HepG2 (cell line): ENCODE measurements around the gene UQCR11. TPM values are rescaled to one million over a fixed set of nuclear protein-coding genes. Genes with fewer than 3 reads are reported as not detected.

ENCODE experiments used
- FIP1L1 ChIP-seq: fragments of 200-400 bp; formaldehyde crosslinking; IDR thresholded peaks from 2 replicates; pipeline ENCODE4 v1.6.1; 2018; ENCODE audit warnings: low read depth, mild to moderate bottlenecking, low read length, moderate library complexity, borderline replicate concordance; ENCODE audit not compliant: insufficient read depth
- GATA4 ChIP-seq: sonication (generic); IDR thresholded peaks from 2 replicates; pipeline ENCODE4 v1.6.1; 2016; ENCODE audit warnings: antibody characterized with exemption, low read depth, borderline replicate concordance
- HHEX ChIP-seq: IDR thresholded peaks from 2 replicates; pipeline ENCODE4 v1.6.1; 2016; ENCODE audit warnings: control low read depth
- IRF2 ChIP-seq: IDR thresholded peaks from 2 replicates; pipeline ENCODE4 v1.6.1; 2018; ENCODE audit warnings: missing genetic modification reagents, missing compliant biosample characterization
- JUNB ChIP-seq: sonication (generic); formaldehyde crosslinking; IDR thresholded peaks from 2 replicates; pipeline ENCODE4 v1.8.0; 2022; ENCODE audit warnings: missing genetic modification reagents, mild to moderate bottlenecking, borderline replicate concordance
- KLF9 ChIP-seq: IDR thresholded peaks from 2 replicates; pipeline ENCODE4 v1.6.1; 2016; ENCODE audit warnings: low read depth
- PAX8 ChIP-seq: sonication (generic); formaldehyde crosslinking; IDR thresholded peaks from 2 replicates; pipeline ENCODE4 v1.8.0; 2022; ENCODE audit warnings: mild to moderate bottlenecking, missing genetic modification reagents, borderline replicate concordance
- PLRG1 ChIP-seq: fragments of 450-650 bp; conservative IDR thresholded peaks from 2 replicates; pipeline ENCODE4 v1.6.1; 2016
- RFX1 ChIP-seq: fragments of 450-650 bp; IDR thresholded peaks from 2 replicates; pipeline ENCODE4 v1.6.1; 2017
- SALL2 ChIP-seq: sonication (generic); formaldehyde crosslinking; IDR thresholded peaks from 2 replicates; pipeline ENCODE4 v1.8.1; 2023; ENCODE audit warnings: mild to moderate bottlenecking, missing genetic modification reagents, inconsistent platforms
- SKI ChIP-seq: fragments of 450-650 bp; IDR thresholded peaks from one replicate; pipeline ENCODE4 v1.6.1; 2018; ENCODE audit warnings: mild to moderate bottlenecking; ENCODE audit not compliant: partially characterized antibody
- STAT5B ChIP-seq: sonication (generic); formaldehyde crosslinking; IDR thresholded peaks from 2 replicates; pipeline ENCODE4 v1.4.0; 2020; ENCODE audit warnings: missing genetic modification reagents
- TMF1 ChIP-seq: sonication (generic); formaldehyde crosslinking; IDR thresholded peaks from 2 replicates; pipeline ENCODE4 v1.8.1; 2022; ENCODE audit warnings: low read depth, missing genetic modification reagents
- ZNF180 ChIP-seq: sonication (generic); formaldehyde crosslinking; IDR thresholded peaks from 2 replicates; pipeline ENCODE4 v1.4.0; 2020; ENCODE audit warnings: low read depth, missing genetic modification reagents, borderline replicate concordance
- ZNF296 ChIP-seq: sonication (generic); formaldehyde crosslinking; conservative IDR thresholded peaks from 2 replicates; pipeline ENCODE4 v1.5.0; 2020; ENCODE audit warnings: mild to moderate bottlenecking, missing genetic modification reagents
- ZNF44 ChIP-seq: sonication (generic); formaldehyde crosslinking; IDR thresholded peaks from 2 replicates; pipeline ENCODE4 v1.5.1; 2020; ENCODE audit warnings: mild to moderate bottlenecking, missing genetic modification reagents
- ZNF460 ChIP-seq: sonication (generic); formaldehyde crosslinking; IDR thresholded peaks from 2 replicates; pipeline ENCODE4 v1.5.1; 2020; ENCODE audit warnings: missing genetic modification reagents, mild to moderate bottlenecking, borderline replicate concordance
- ZNF496 ChIP-seq: sonication (generic); formaldehyde crosslinking; IDR thresholded peaks from 2 replicates; pipeline ENCODE4 v1.8.1; 2023; ENCODE audit warnings: mild to moderate bottlenecking, moderate library complexity, missing genetic modification reagents; ENCODE audit not compliant: insufficient replicate concordance
- ZNF546 ChIP-seq: sonication (generic); formaldehyde crosslinking; conservative IDR thresholded peaks from 2 replicates; pipeline ENCODE4 v1.8.1; 2023; ENCODE audit warnings: mild to moderate bottlenecking, missing genetic modification reagents
- ZNF652 ChIP-seq: IDR thresholded peaks from 2 replicates; pipeline ENCODE4 v1.6.1; 2016; ENCODE audit warnings: low read depth, borderline replicate concordance
- ZNF878 ChIP-seq: sonication (generic); formaldehyde crosslinking; IDR thresholded peaks from 2 replicates; pipeline ENCODE4 v1.8.1; 2023; ENCODE audit warnings: mild to moderate bottlenecking, missing genetic modification reagents, moderate library complexity
- polyA plus RNA-seq, 8 experiments: library from polyadenylated mRNA; depleted of rRNA in 3 of 8; stranded (reverse) in 7 of 8; unstranded in 1 of 8; fragments of >200 nt; fragmentation: Illumina TruSeq in 4 of 8; extraction: Trizol in 4 of 8; gene quantifications; 2 replicates each; pipeline versions ENCODE4 v1.2.1 to v1.2.3, GENCODE V29; 2011 to 2016; ENCODE audit warnings: low read depth in 4 of 8, missing spikeins in 1 of 8, mixed read lengths in 1 of 8; ENCODE audit not compliant: insufficient read depth in 1 of 8
- total RNA-seq, 5 experiments: library from RNA; depleted of rRNA; stranded (reverse); fragments of >200 nt; fragmentation: Illumina TruSeq; extraction: Trizol; gene quantifications; 2 replicates each; pipeline ENCODE4 v1.2.3, GENCODE V29; 2016; ENCODE audit warnings: low read depth in 1 of 5
- TF ChIP-seq, protein P1 (sequence below): sonication (generic); formaldehyde crosslinking; IDR thresholded peaks from 2 replicates; pipeline ENCODE4 v1.4.0; 2020; ENCODE audit warnings: missing genetic modification reagents
- TF ChIP-seq, protein P2 (sequence below): IDR thresholded peaks from 2 replicates; pipeline ENCODE4 v1.6.1; 2018; ENCODE audit warnings: missing genetic modification reagents, mild to moderate bottlenecking, missing compliant biosample characterization
- TF ChIP-seq, protein P3 (sequence below): IDR thresholded peaks from 2 replicates; pipeline ENCODE4 v1.6.1; 2016; ENCODE audit warnings: mild to moderate bottlenecking, missing biosample characterization, missing genetic modification reagents
- TF ChIP-seq, protein P4 (sequence below): sonication (generic); formaldehyde crosslinking; IDR thresholded peaks from 2 replicates; pipeline ENCODE4 v1.4.0; 2020; ENCODE audit warnings: missing genetic modification reagents, borderline replicate concordance

UQCR11 gene
- total and polyA plus RNA-seq, 2 of the 13 experiments (the other 11 are each of a cell fraction or from before 2014, with no cell fraction given) = 125 to 214 TPM

DNA sequence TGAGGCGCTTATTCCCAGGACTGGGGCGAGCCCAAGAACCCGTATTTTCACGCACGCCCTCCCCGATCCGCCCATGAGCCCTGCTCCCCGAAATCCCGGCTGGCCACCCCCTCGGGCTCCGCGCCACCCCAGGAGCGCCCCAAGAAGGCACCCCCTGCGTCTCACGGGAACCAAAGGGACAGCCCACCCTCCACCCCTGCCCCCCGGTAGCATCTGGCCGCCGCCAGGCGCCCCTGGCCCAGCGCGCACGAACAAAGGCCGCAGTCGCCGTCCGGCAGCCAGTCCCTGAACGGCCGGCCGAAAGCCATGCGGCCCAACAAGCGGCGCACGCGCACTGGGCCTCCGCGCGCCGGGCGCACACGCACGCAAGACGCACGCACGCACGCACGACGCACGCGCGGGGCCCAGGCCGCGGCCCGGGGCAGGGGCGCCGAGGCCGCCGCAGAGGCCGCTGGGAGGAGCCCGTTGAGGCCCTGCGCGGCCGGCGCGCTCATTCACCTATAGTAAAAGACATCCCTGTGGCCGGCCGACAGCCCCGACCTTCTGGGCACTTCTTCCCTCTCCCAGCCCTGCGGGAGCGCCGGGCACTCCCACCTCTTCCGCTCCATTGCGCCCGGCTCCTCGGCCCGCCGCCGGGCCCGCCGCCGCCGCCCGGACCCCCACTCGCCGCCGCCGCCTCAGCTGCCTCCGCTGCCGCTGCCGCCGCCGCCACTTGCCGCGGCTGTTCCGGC, 13.1 kb downstream of the UQCR11 start (continued):
- TF ChIP-seq SALL2 (peak; percentile 80; the same call in 1 of the 2 replicates), HHEX (no peak), ZNF44 (CRISPR knock-in tag) (peak; percentile 67; the same call in 1 of the 2 replicates), IRF2 (CRISPR knock-in tag) (no peak), ZNF546 (CRISPR knock-in tag) (no peak), ZNF296 (CRISPR knock-in tag) (no peak), ZNF878 (CRISPR knock-in tag) (no peak), PAX8 (CRISPR knock-in tag) (peak; percentile 87; the same call in 1 of the 2 replicates), ZNF496 (no peak), STAT5B (CRISPR knock-in tag) (0 out of 2 replicates have a peak, but pooled peaks have one; percentile 6), ZNF180 (CRISPR knock-in tag) (no peak), GATA4 (no peak), ZNF460 (CRISPR knock-in tag) (no peak), SKI (no peak), TMF1 (CRISPR knock-in tag) (peak; percentile 91; the same call in 1 of the 2 replicates), RFX1 (no peak), JUNB (CRISPR knock-in tag) (no peak), ZNF652 (CRISPR knock-in tag) (no peak), FIP1L1 (no peak), PLRG1 (no peak), KLF9 (no peak)
- TF ChIP-seq, protein P1, sequence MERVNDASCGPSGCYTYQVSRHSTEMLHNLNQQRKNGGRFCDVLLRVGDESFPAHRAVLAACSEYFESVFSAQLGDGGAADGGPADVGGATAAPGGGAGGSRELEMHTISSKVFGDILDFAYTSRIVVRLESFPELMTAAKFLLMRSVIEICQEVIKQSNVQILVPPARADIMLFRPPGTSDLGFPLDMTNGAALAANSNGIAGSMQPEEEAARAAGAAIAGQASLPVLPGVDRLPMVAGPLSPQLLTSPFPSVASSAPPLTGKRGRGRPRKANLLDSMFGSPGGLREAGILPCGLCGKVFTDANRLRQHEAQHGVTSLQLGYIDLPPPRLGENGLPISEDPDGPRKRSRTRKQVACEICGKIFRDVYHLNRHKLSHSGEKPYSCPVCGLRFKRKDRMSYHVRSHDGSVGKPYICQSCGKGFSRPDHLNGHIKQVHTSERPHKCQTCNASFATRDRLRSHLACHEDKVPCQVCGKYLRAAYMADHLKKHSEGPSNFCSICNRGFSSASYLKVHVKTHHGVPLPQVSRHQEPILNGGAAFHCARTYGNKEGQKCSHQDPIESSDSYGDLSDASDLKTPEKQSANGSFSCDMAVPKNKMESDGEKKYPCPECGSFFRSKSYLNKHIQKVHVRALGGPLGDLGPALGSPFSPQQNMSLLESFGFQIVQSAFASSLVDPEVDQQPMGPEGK (CRISPR knock-in tag) = no peak; the same call in 1 of the 2 replicates
- TF ChIP-seq, protein P2, sequence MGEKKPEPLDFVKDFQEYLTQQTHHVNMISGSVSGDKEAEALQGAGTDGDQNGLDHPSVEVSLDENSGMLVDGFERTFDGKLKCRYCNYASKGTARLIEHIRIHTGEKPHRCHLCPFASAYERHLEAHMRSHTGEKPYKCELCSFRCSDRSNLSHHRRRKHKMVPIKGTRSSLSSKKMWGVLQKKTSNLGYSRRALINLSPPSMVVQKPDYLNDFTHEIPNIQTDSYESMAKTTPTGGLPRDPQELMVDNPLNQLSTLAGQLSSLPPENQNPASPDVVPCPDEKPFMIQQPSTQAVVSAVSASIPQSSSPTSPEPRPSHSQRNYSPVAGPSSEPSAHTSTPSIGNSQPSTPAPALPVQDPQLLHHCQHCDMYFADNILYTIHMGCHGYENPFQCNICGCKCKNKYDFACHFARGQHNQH (CRISPR knock-in tag) = 0 out of 2 replicates have a peak, but pooled peaks have one; percentile 57
- TF ChIP-seq, protein P3, sequence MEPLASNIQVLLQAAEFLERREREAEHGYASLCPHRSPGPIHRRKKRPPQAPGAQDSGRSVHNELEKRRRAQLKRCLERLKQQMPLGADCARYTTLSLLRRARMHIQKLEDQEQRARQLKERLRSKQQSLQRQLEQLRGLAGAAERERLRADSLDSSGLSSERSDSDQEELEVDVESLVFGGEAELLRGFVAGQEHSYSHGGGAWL (CRISPR knock-in tag) = peak; percentile 77; the same call in 1 of the 2 replicates
- TF ChIP-seq, protein P4, sequence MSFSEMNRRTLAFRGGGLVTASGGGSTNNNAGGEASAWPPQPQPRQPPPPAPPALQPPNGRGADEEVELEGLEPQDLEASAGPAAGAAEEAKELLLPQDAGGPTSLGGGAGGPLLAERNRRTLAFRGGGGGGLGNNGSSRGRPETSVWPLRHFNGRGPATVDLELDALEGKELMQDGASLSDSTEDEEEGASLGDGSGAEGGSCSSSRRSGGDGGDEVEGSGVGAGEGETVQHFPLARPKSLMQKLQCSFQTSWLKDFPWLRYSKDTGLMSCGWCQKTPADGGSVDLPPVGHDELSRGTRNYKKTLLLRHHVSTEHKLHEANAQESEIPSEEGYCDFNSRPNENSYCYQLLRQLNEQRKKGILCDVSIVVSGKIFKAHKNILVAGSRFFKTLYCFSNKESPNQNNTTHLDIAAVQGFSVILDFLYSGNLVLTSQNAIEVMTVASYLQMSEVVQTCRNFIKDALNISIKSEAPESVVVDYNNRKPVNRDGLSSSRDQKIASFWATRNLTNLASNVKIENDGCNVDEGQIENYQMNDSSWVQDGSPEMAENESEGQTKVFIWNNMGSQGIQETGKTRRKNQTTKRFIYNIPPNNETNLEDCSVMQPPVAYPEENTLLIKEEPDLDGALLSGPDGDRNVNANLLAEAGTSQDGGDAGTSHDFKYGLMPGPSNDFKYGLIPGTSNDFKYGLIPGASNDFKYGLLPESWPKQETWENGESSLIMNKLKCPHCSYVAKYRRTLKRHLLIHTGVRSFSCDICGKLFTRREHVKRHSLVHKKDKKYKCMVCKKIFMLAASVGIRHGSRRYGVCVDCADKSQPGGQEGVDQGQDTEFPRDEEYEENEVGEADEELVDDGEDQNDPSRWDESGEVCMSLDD (CRISPR knock-in tag) = 0 out of 2 replicates have a peak, but pooled peaks have one; percentile 69
